GM19455 (cell line): ENCODE measurements around the gene SPECC1.
"Not testable (repeated sequence)": the region's sequence is repeated elsewhere in the genome, so short reads cannot be mapped to it uniquely, and the experiment has no call there.

Source experiments
- ATAC-seq: cut with Tn5 transposase; IDR thresholded peaks from one replicate; pipeline ENCODE4 v1.9.1; 2021; ENCODE audit not compliant: unreplicated experiment

SPECC1 gene

DNA sequence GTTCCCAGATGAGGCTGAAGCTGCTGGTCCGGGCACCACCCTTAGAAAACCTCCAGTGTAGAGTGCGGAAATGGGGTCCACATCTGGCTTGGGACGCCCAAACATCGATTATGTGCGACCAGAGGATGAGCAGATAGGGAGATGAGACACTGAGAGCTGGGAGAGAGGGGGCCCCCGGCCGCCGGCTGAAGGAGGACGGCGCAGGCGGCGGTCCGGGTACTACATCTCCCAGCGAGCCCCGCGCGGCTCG lies 182 bp upstream of the SPECC1 start:
- peak; percentile 11 for ATAC-seq

DNA sequence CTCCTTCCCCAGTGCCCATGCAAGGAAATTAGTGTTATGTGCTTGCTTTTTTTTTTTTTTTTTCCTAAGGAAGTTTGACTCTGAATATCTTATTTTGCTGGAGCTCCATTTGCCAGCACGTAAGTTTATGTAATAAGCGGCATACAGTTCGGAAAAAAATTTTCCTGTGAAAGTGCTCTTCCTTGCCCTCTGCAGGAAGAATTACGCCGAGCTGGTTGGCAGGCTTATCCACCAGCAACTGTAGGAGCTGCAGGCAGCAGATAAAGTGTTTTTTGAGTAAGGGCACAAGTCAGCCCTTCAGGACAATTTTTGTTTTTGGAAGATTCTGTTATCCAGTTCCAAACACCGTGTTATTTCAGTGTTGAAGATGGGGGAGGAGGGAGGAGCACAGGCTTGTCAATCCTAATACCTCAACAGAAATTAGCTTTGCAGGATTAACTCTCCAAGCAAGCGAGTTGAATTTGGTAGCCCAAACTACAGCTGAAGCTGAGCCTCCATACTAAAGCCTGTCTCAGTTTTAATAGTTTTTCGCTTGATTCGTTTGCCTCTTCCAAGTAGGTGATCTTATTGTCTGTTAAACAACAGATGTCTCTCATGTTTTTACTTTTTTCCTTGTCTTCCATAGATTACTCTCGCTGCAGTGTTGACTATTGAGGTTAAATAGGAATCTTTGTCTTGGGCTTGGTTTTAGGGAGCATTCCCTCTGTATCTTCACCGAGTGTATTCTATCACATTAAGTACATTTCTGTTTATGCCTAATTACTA lies 1.1 kb downstream of the SPECC1 start:
- no peak for ATAC-seq

DNA sequence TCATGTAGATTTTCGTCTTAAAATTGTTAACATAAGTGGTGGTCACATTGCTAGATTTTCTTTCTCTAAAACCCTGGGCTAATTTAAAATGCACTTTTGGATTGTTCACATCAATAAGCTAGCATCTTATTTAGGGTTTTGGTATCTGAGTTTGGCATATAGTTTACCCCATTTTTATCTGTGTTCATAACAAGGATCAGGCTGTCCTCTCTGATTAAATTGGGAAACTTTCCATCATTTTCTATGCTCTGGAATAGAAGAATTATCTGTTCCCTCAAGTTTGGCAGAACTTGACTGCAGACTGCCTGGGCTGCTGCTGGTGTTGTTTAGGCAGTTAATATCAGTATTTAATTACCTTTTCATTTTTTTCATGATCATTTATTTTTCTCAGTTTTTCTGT lies 1.8 kb downstream of the SPECC1 start:
- no peak for ATAC-seq

DNA sequence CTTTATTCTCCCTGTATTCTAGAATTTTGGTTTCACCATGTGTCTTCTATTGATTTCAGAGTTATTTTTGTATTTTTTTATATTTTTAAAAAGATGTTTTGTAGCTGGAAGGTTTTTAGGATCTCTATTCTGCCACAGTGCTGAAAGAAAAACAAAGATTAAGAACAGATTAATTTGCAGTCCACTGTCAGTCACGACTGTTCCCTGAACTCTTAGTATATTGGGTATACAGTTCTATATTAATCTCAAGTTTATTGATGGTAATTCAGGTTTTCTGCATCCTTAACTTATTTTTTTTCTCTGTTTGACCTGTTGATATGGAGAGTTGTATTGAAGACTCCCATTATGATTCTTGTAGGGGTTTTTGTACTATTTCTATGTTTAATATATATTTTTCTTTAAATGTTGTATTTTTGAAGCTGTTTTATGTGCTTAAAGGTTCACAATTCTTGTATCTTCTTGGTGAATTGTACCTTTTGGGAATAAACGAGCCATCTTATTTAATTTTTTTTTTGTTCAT lies 2.9 kb downstream of the SPECC1 start:
- ATAC-seq: no peak

DNA sequence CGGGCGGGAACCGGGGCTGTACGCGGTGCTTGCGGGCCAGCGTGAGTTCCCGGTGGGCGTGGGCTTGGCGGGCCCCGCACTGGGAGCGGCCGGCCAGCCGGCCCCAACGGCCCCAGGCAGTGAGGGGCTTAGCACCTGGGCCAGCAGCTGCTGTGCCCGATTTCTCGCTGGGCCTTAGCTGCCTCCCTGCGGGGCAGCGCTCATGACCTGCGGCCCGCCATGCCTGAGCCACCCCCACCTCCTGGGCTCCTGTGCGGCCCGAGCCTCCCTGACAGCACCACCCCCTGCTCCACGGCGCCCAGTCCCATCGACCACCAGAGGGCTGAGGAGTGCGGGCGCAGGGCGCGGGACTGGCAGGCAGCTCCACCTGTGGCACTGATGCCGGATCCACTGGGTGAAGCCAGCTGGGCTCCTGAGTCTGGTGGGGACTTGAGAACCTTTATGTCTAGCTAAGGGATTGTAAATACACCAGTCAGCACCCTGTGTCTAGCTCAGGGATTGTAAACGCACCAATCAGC lies 7.4 kb downstream of the SPECC1 start:
- not testable (repeated sequence) for ATAC-seq

DNA sequence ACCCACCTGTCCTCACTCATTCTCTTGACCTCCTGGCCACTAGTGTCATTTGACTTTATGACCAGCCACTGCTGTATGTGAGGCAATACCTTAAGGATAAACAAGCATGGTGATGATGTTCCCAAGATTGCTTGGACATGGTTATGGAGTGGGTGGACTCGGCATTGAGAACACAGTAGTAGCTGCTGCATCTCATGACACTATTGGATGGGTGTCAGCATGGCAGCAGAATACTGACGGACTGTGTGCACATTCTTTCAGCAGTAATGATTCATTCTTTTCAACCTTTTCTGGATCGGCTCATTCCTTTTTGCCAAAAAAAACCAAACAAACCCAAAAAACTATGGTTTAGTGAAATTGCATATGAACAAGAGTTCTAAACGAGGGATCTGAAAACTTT lies 13.5 kb downstream of the SPECC1 start:
- no peak for ATAC-seq

DNA sequence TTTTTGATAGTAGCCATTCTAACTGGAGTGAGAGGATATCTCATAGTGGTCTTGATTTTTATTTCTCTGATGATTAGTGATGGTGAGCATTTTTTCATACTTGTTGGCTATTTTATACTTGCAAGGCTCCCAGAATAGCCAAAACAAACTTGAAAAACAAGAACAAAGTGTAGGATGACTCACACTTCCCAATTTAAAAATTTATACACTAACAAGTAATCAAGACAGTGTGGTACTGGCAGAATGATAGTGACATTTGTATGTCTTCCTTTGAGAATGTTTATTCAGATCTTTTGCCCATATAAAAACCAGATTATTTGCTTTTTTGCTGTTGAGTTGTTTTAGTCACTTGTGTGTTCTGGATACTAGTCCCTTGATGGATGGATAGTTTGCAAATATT lies 17.8 kb downstream of the SPECC1 start:
- ATAC-seq: no peak

DNA sequence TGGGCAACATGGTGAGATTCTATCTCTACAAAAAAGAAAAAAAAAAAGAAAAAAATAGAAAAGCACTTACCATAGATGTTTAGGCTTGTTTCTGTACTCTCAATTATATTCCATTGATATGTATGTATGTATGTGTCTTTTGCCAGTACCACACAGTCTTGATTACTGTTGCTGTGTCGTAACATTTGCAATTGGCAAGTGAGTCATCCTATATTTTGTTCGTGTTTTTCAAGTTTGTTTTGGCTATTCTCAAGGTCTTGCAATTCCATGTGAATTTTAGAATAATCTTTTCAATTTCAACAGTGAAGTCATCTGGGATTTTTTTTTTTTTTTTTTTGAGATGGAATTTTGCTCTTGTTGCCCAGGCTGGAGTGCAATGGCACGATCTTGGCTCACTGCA lies 19.3 kb downstream of the SPECC1 start:
- ATAC-seq: no peak

DNA sequence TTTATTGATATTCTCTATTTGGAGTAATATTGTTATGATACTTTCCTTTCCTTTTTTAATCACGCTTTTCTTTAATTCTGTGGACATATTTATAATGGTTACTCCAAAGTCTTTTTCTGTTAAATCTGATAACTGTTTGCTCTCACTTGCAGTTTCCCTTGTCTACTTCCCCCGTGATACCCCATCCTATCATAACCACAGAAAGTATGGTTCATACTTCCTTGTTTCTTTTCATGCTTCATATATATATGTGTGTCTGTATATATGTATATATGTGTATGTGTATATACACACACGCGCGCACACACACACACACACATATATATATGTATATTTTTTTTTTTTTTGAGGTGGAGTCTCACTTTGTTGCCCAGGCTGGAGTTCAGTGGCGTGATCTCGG lies 23.5 kb downstream of the SPECC1 start:
- ATAC-seq: no peak

DNA sequence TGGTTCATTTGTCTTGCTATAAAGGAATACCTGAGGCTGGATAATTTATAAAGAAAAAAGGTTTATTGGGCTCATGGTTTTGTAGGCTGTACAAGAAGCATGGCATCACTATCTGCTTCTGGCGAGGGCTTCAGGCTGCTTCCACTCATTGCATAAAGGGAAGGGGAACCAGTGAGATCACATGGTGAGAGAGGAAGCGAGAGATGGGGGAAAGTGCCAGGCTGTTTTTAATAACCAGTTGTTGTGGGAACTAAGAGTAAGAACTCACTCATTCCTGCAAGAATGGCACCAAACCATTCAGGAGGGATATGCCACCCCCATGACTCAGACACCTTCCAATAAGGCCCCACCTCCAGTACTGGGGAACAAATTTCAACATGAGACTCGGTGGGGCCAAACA lies 24.3 kb downstream of the SPECC1 start:
- no peak for ATAC-seq

DNA sequence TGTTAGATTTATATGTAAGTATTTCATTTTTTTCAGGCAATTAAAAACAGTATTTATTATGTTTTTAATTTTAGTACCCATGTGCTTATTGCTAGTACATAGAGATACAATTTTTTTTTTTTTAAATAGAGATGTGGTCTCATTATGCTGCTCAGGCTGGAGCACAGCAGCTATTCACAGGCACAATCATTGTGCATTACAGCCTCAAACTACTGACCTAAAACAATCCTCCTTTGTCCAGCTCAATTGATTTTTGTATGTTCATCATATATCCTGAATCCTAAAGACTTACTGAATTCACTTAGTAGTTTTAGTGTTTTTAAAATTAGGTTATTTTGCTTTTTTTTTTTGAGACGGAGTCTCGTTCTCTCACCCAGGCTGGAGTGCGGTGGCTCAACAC lies 26.3 kb downstream of the SPECC1 start:
- no peak for ATAC-seq

DNA sequence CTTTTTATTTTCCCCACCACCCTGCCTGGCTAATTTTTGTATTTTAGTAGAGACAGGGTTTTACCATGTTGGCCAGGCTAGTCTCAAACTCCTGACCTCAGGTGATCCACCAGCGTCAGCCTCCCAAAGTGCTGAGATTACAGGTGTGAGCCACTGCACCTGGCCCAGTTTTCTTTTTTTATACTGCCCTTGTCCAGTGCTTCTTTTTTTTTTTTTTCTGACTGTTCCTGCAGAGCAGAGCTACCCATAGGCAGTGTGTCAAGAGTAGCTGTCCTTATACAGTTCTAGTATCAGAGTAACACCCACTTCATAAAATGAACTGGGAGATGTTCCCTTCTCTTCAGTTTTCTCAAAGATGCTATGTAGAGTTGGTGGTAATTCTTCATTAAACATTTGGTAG lies 28.1 kb downstream of the SPECC1 start:
- not testable (repeated sequence) for ATAC-seq

DNA sequence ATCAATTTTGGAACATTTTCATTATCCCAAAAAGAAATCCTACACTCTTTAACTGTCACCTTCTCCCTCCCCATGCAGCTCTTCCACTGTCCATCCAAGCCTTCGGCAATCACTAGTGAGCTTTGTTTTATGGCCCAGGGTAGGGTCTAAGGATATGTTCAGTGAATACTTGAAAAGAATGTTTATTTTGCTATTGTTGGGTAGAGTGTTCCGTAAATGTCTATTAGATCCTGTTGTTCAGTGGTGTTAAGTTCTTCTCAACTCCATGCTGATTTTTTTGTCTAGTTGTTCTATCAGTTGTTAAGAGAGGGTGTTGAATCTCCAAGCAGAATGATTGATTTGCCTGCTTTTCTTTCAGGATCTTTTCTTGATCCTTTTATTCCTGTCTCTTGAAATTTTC lies 29.9 kb downstream of the SPECC1 start:
- ATAC-seq: no peak

DNA sequence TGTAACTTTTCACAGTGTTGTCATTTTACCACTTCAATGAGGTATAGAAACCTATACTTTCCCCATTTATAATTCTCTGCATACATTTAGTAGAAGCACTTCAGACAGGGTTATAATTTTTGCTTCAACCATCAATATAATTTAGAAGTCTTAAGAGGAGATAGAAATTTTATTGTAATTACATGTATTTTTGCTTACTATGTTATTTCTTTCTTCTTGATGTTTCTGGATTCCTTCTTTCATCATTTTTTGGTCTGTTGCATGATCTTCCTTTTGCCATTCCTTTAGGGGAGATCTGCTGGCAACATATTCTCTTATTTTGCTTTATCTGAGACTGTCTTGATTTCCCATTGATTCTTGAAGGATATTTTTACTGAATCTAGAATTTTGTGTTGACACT lies 31.1 kb downstream of the SPECC1 start:
- ATAC-seq: no peak

DNA sequence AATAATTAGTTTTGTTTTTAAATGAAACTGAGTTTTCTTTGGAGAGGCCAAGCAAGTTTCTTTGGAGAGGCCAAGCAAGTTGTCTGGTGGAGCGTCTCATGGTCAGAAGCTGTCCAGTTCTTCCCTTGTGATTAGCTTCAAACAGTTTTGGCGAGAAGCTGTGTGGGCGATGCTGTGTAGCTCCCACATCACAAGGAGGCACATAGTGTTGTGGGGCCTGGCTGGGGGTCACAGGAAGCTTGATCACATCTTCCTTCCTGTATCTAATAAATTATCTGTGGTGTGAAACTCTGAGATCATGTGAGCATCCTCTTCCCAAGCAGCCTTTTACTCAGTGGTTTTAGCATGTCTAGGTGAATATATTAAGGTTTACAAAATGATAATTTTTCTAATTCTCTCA lies 33.9 kb downstream of the SPECC1 start:
- no peak for ATAC-seq

DNA sequence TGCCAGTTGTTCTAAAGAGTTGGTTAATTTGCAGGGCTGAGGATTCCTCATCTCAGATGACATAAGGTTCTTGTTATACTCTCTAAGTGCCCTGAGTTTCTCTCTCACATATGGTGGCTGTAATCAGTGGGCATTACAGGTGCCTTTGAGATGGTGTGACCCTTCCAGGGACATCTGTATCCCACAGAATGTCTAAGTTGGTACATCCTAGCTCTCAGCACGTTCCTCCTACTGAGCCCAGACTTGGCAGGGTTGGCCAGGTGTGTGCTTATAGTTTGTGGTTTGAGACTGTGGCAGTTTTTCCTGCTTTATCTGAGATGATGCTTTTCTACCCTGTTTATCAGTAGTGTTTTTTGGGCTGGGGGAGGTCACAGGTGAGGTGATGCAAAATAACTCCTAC lies 36.3 kb downstream of the SPECC1 start:
- ATAC-seq: no peak

DNA sequence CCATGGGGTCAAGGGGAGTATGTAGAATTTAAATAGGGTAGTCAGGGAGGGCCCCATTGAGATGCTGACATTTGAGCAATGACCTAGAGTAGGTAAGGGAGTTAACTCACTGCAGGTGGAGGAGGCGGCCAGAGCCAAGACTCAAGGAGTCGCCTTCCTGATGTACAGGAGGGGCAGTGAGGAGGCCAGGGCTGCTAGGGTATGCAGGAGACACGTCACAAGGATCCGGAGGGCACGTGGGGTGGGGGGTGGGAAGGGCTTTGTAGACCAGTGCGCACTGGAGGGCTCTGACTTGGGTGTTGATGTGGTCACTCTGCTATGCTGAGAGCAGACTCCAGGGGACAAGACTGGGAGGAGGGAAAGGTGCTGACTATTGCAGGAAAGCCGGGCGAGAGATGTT lies 37.5 kb downstream of the SPECC1 start:
- ATAC-seq: no peak

DNA sequence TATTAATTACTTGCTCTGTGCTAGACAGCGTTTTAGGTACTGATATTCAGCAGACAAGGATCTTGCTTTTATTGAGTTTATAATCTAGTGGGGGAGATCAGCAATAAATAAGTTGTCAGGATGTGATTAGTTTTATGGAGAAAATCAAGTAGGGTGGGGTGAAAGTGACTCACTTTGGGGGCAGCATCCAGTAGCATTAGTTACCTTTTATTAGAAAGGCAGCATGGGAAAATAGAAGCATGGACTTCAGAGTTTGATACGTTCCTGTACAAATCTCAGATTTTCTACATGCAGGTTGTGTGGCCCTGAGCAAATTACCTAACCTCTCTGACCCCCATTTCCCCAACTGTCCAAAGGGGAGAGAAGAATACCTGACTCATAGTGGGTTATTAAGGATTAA lies 42.5 kb downstream of the SPECC1 start:
- no peak for ATAC-seq

DNA sequence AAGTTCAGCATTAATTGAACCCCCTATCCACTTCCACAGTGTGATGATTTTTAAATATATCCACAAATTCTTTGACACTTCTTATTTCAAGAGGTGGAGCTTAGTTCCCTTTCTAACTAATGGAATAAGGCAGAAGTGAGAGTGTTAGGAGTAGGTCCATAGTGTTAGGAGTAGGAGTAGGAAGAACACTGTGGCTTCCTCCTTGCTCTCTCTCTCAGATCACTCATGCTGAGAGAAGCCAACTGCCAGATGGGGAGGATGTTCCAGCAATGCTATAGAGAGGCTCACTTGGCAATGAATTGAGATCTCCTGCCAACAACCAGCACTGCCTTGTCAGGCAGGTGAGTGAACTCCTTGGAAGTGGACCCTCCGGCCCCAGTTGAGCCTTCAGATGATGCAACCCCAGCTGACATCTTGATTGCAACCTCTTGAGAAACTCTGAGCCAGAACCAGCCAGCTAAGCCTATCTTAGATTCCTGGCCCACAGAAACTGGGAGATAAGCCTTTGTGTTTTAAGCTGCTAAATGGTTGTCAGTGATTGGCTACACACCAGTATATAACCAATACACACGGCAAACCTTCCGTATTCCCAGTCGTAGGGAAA lies 44.3 kb downstream of the SPECC1 start:
- no peak for ATAC-seq

DNA sequence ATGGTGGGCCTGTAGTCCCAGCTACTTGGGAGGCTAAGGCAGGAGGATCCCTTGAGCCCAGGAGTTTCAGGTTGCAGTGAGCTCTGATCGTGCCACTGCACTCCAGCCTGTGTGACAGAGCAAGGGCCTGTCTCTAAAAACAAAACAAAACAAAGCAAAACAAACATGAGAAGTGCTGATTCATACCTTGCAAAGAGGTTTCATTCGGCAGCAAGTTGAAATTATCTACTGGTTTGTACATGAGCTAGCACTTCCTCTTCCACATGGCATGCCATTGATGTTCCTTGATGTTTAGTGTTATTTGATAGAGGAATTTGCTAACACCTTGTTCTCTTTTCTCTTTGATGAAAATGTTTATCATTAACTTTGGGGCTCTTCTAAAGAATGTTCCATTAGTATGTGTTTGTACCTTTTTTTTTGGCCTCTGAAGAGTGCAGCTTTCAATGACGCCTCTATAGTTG lies 50.6 kb downstream of the SPECC1 start:
- no peak for ATAC-seq

DNA sequence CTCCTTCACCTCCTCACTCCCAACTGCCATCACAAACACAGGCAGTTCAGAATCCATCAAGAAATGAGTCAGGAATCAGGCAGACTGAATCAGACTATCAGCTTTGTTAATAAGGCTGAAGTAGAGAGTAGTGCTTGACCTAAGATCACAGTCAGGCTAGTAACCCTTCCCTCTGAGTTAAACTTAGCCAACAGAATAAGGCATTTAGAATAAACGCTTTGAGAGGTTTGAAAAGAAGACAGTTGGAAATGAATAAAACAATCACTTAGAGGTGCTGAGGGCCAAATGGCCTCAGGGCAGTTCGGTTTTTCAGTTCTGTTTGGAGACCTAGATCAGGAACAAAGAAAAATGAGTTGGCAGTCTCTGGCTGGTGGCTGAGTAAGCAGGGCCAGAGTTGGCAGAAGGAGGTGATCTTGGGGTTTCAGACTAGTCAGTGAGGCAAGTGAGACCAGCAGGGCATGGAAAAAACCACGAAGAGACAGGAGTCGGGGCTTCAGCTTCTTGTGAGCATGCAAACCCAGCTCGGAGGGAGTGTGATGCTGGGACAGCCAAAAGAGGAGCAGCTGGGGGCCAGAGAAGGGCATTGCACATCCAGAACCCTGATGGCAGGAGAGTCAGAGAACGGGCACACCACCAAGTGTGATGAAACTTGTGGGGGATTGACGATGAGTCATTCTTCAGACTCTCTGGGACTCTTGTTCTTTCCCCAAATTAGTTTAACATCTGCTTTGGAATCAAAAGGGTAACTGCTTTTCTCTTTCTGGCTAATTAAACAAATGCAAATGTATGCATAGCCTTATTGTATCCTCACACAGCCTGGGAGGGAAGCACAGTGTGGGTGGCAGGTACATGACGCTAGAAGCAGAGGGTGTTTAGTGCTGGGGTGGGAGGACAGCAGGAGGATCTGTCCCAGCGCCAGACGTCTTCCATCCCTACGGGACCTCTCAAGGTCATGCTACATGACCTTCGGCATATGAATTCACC lies 54.8 kb downstream of the SPECC1 start:
- no peak for ATAC-seq

DNA sequence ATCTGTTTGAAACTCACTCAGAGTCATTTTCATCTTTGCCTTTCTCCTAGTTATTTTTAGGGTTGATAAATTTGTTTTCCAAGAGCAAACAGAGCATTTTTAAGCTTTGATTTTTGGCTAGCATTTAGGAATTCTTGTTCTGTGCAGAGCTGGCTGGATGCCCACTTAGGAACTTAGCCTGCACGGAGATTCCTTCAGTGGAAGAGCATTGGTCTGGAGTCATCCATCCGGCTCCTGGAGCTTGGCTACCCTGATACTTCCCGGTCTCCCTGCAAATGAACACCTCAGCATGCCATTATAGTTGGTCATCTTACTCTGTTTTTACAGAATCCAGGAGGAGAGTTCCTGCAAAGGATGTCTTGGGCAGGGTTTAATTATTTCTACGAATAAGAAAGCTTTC lies 57.1 kb downstream of the SPECC1 start:
- no peak for ATAC-seq
